ENCODE data around the gene AGL. TPM values are rescaled to one million over a fixed set of nuclear protein-coding genes. Genes with fewer than 3 reads are reported as not detected.

The AGL gene
- polyA plus RNA-seq (2013): 9.3 and 9.4 TPM in 2 replicates

- Histone ChIP-seq H2BK5ac (ENCODE audit: low read depth, low read length, poor library complexity) (peak within 1 kb of the TSS; percentile 55), H3K9ac (ENCODE audit: low read length) (peak within 1 kb of the TSS; percentile 96), H3K79me1 (ENCODE audit: low read length) (peaks cover 7% of the 10 kb centered on the region), H2BK12ac (ENCODE audit: low read length) (peak within 1 kb of the TSS; percentile 33), H3K14ac (ENCODE audit: low read length) (peak within 1 kb of the TSS; percentile 85), H4K12ac (ENCODE audit: low read depth, low read length) (peak within 1 kb of the TSS; percentile 72), H3K18ac (ENCODE audit: low read length) (peak within 1 kb of the TSS; percentile 70), H3K4me2 (ENCODE audit: low read length) (peak within 1 kb of the TSS; percentile 99), H2BK120ac (ENCODE audit: insufficient read depth, low read length, poor library complexity) (peak within 1 kb of the TSS; percentile 79), H3K4ac (ENCODE audit: low read depth, low read length) (peak within 1 kb of the TSS; percentile 61), H3K27ac (ENCODE audit: low read depth, low read length) (peak within 1 kb of the TSS; percentile 91), H3K27me3 (ENCODE audit: insufficient read depth, low read length) (no peaks in the 10 kb centered on the region), H4K91ac (ENCODE audit: low read depth, low read length) (peak within 1 kb of the TSS; percentile 90), H4K8ac (ENCODE audit: low read depth, low read length) (peak within 1 kb of the TSS; percentile 94), H2AK5ac (ENCODE audit: low read length) (no peak within 1 kb of the TSS), H3K4me3 (ENCODE audit: low read depth, low read length) (peak within 1 kb of the TSS; percentile 93), H2AFZ (ENCODE audit: insufficient read depth, low read length, poor library complexity) (peak within 1 kb of the TSS; percentile 87), H3K9me3 (ENCODE audit: insufficient read depth, low read depth, low read length) (no peaks in the 10 kb centered on the region), H3K79me2 (ENCODE audit: control insufficient read depth, insufficient read depth, low read length, poor library complexity) (peaks cover 5% of the 10 kb centered on the region), H3K23ac (ENCODE audit: low read length) (no peak within 1 kb of the TSS), H3K36me3 (ENCODE audit: control insufficient read depth in 1 of 2, insufficient read depth in 2 of 2, low read length in 2 of 2) (peaks cover 3 to 5% of the 10 kb centered on the region in 2 experiments), H3K4me1 (ENCODE audit: control insufficient read depth in 1 of 2, insufficient read depth in 2 of 2, low read length in 2 of 2) (no peaks in the 10 kb centered on the region)
- peak; percentile 89 to 91 for DNase-seq
- no CpG with 5 or more reads among the region's 65 CpGs for WGBS (ENCODE audit: extremely low coverage, insufficient coverage, insufficient read length)
Observed at GRCh38 chr1:99849744-99850458, at the start of gene AGL. AGL (plus strand) TSS chr1:99850361; CDS start chr1:99851043, 682 bp downstream.

GRCh38 chr1:99801584-99801983 is 48.6 kb upstream of the AGL start:
- H2AK5ac ChIP-seq (ENCODE audit: low read length): no peak overlapping the region
- H2BK120ac ChIP-seq (ENCODE audit: insufficient read depth, low read length, poor library complexity): no peak overlapping the region
- H4K91ac ChIP-seq (ENCODE audit: low read depth, low read length): no peak overlapping the region
- no peaks in the 10 kb centered on the region for H3K9me3 ChIP-seq (ENCODE audit: insufficient read depth, low read depth, low read length)
- H4K12ac ChIP-seq (ENCODE audit: low read depth, low read length): no peak overlapping the region
- H3K4me3 ChIP-seq (ENCODE audit: low read depth, low read length): no peak overlapping the region
- H3K36me3 ChIP-seq (ENCODE audit: control insufficient read depth in 1 of 2, insufficient read depth in 2 of 2, low read length in 2 of 2): no peaks in the 10 kb centered on the region
- no peak overlapping the region for H2BK5ac ChIP-seq (ENCODE audit: low read depth, low read length, poor library complexity)
- no peak overlapping the region for H3K9ac ChIP-seq (ENCODE audit: low read length)
- no peak overlapping the region for H3K27ac ChIP-seq (ENCODE audit: low read depth, low read length)
- no peaks in the 10 kb centered on the region for H3K79me1 ChIP-seq (ENCODE audit: low read length)
- H2AFZ ChIP-seq (ENCODE audit: insufficient read depth, low read length, poor library complexity): no peak overlapping the region
- H3K23ac ChIP-seq (ENCODE audit: low read length): no peak overlapping the region
- H4K8ac ChIP-seq (ENCODE audit: low read depth, low read length): no peak overlapping the region
- H3K79me2 ChIP-seq (ENCODE audit: control insufficient read depth, insufficient read depth, low read length, poor library complexity): no peaks in the 10 kb centered on the region
- no CpG with 5 or more reads among the region's 3 CpGs for WGBS (ENCODE audit: extremely low coverage, insufficient coverage, insufficient read length)
- H2BK12ac ChIP-seq (ENCODE audit: low read length): no peak overlapping the region
- H3K4ac ChIP-seq (ENCODE audit: low read depth, low read length): no peak overlapping the region
- DNase-seq: peak in 1 of 2 donors; percentile 60
- no peaks in the 10 kb centered on the region for H3K27me3 ChIP-seq (ENCODE audit: insufficient read depth, low read length)
- no peak overlapping the region for H3K14ac ChIP-seq (ENCODE audit: low read length)
- no peak overlapping the region for H3K18ac ChIP-seq (ENCODE audit: low read length)
- no peak overlapping the region for H3K4me2 ChIP-seq (ENCODE audit: low read length)
- no peaks in the 10 kb centered on the region for H3K4me1 ChIP-seq (ENCODE audit: control insufficient read depth in 1 of 2, insufficient read depth in 2 of 2, low read length in 2 of 2)

- no CpG with 5 or more reads among the region's 2 CpGs for WGBS (ENCODE audit: extremely low coverage, insufficient coverage, insufficient read length)
- Histone ChIP-seq H3K4me2 (ENCODE audit: low read length) (no peak overlapping the region), H2AFZ (ENCODE audit: insufficient read depth, low read length, poor library complexity) (no peak overlapping the region), H4K91ac (ENCODE audit: low read depth, low read length) (no peak overlapping the region), H3K18ac (ENCODE audit: low read length) (no peak overlapping the region), H2AK5ac (ENCODE audit: low read length) (no peak overlapping the region), H3K4me1 (ENCODE audit: control insufficient read depth in 1 of 2, insufficient read depth in 2 of 2, low read length in 2 of 2) (no peaks in the 10 kb centered on the region), H2BK120ac (ENCODE audit: insufficient read depth, low read length, poor library complexity) (no peak overlapping the region), H4K8ac (ENCODE audit: low read depth, low read length) (no peak overlapping the region), H3K79me1 (ENCODE audit: low read length) (no peaks in the 10 kb centered on the region), H3K4me3 (ENCODE audit: low read depth, low read length) (no peak overlapping the region), H3K27me3 (ENCODE audit: insufficient read depth, low read length) (no peaks in the 10 kb centered on the region), H3K79me2 (ENCODE audit: control insufficient read depth, insufficient read depth, low read length, poor library complexity) (no peaks in the 10 kb centered on the region), H3K9me3 (ENCODE audit: insufficient read depth, low read depth, low read length) (no peaks in the 10 kb centered on the region), H3K23ac (ENCODE audit: low read length) (no peak overlapping the region), H2BK5ac (ENCODE audit: low read depth, low read length, poor library complexity) (no peak overlapping the region), H3K27ac (ENCODE audit: low read depth, low read length) (no peak overlapping the region), H3K14ac (ENCODE audit: low read length) (no peak overlapping the region), H3K36me3 (ENCODE audit: control insufficient read depth in 1 of 2, insufficient read depth in 2 of 2, low read length in 2 of 2) (no peaks in the 10 kb centered on the region), H3K9ac (ENCODE audit: low read length) (no peak overlapping the region), H4K12ac (ENCODE audit: low read depth, low read length) (no peak overlapping the region), H3K4ac (ENCODE audit: low read depth, low read length) (no peak overlapping the region), H2BK12ac (ENCODE audit: low read length) (no peak overlapping the region)
- DNase-seq: no peak
Observed at GRCh38 chr1:99806882-99807281, 43.3 kb upstream of the AGL start.

- no CpG with 5 or more reads among the region's 7 CpGs for WGBS (ENCODE audit: extremely low coverage, insufficient coverage, insufficient read length)
Observed at GRCh38 chr1:99808391-99809115, 41.6 kb upstream of the AGL start.

More at GRCh38 chr1:99808391-99809115, 41.6 kb upstream of the AGL start:
- Histone ChIP-seq H2AFZ (ENCODE audit: insufficient read depth, low read length, poor library complexity) (no peak overlapping the region), H2BK5ac (ENCODE audit: low read depth, low read length, poor library complexity) (no peak overlapping the region), H3K4ac (ENCODE audit: low read depth, low read length) (no peak overlapping the region), H3K4me1 (ENCODE audit: control insufficient read depth in 1 of 2, insufficient read depth in 2 of 2, low read length in 2 of 2) (no peaks in the 10 kb centered on the region), H3K79me1 (ENCODE audit: low read length) (no peaks in the 10 kb centered on the region), H3K9me3 (ENCODE audit: insufficient read depth, low read depth, low read length) (no peaks in the 10 kb centered on the region), H3K4me2 (ENCODE audit: low read length) (peak overlapping the region; percentile 6), H3K9ac (ENCODE audit: low read length) (no peak overlapping the region), H3K23ac (ENCODE audit: low read length) (no peak overlapping the region), H4K12ac (ENCODE audit: low read depth, low read length) (no peak overlapping the region), H4K91ac (ENCODE audit: low read depth, low read length) (no peak overlapping the region), H3K27me3 (ENCODE audit: insufficient read depth, low read length) (no peaks in the 10 kb centered on the region), H3K79me2 (ENCODE audit: control insufficient read depth, insufficient read depth, low read length, poor library complexity) (no peaks in the 10 kb centered on the region), H3K36me3 (ENCODE audit: control insufficient read depth in 1 of 2, insufficient read depth in 2 of 2, low read length in 2 of 2) (no peaks in the 10 kb centered on the region), H4K8ac (ENCODE audit: low read depth, low read length) (no peak overlapping the region), H3K27ac (ENCODE audit: low read depth, low read length) (no peak overlapping the region), H3K4me3 (ENCODE audit: low read depth, low read length) (no peak overlapping the region), H2BK120ac (ENCODE audit: insufficient read depth, low read length, poor library complexity) (no peak overlapping the region), H3K14ac (ENCODE audit: low read length) (no peak overlapping the region), H3K18ac (ENCODE audit: low read length) (no peak overlapping the region), H2AK5ac (ENCODE audit: low read length) (no peak overlapping the region), H2BK12ac (ENCODE audit: low read length) (no peak overlapping the region)
- DNase-seq: peak; percentile 55 to 93
